ENCODE data around the gene CAND2. TPM values are rescaled to one million over a fixed set of nuclear protein-coding genes. Genes with fewer than 3 reads are reported as not detected.
"Not testable (repeated sequence)": the region's sequence is repeated elsewhere in the genome, so short reads cannot be mapped to it uniquely, and the experiment has no call there.

The CAND2 gene
- total RNA-seq, 1 experiment from 2014 or later: 0.19 TPM

GRCh38 chr3:12854565-12854964, 58.1 kb downstream of the CAND2 start:
- no peak for DNase-seq (ENCODE audit: low read depth)

GRCh38 chr3:12856626-12857025, 60.1 kb downstream of the CAND2 start:
- DNase-seq (ENCODE audit: low read depth): no peak

GRCh38 chr3:12859840-12860239, 63.4 kb downstream of the CAND2 start:
- no peak for DNase-seq (ENCODE audit: low read depth)

- DNase-seq (ENCODE audit: low read depth): no peak
Measured at GRCh38 chr3:12861611-12862010, 65.1 kb downstream of the CAND2 start.

GRCh38 chr3:12862387-12862786, 65.9 kb downstream of the CAND2 start:
- DNase-seq (ENCODE audit: low read depth): no peak

- DNase-seq (ENCODE audit: low read depth): no peak
Measured at GRCh38 chr3:12865271-12865670, 68.8 kb downstream of the CAND2 start.

- no peak for DNase-seq (ENCODE audit: low read depth)
Measured at GRCh38 chr3:12866836-12867235, 70.4 kb downstream of the CAND2 start.

- peak; percentile 72 for DNase-seq (ENCODE audit: low read depth)
Measured at GRCh38 chr3:12868039-12869034, 71.9 kb downstream of the CAND2 start.

- no peak for DNase-seq (ENCODE audit: low read depth)
Measured at GRCh38 chr3:12869035-12869621, 72.6 kb downstream of the CAND2 start.

GRCh38 chr3:12870942-12871341, 74.5 kb downstream of the CAND2 start:
- peak; percentile 35 for DNase-seq (ENCODE audit: low read depth)

- no peak for DNase-seq (ENCODE audit: low read depth)
Measured at GRCh38 chr3:12871404-12871983, 75.0 kb downstream of the CAND2 start.

- DNase-seq (ENCODE audit: low read depth): no peak
Measured at GRCh38 chr3:12875857-12876836, 79.7 kb downstream of the CAND2 start.

GRCh38 chr3:12877040-12877439, 80.6 kb downstream of the CAND2 start:
- DNase-seq (ENCODE audit: low read depth): no peak

- DNase-seq (ENCODE audit: low read depth): no peak
Measured at GRCh38 chr3:12878141-12878574, 81.7 kb downstream of the CAND2 start.

GRCh38 chr3:12878758-12879157, 82.3 kb downstream of the CAND2 start:
- not testable (repeated sequence) for DNase-seq (ENCODE audit: low read depth)

- no peak for DNase-seq (ENCODE audit: low read depth)
Measured at GRCh38 chr3:12879191-12879815, 82.8 kb downstream of the CAND2 start.

GRCh38 chr3:12881858-12882257, 85.4 kb downstream of the CAND2 start:
- DNase-seq (ENCODE audit: low read depth): not testable (repeated sequence)

GRCh38 chr3:12882336-12883310, 86.1 kb downstream of the CAND2 start:
- no peak for DNase-seq (ENCODE audit: low read depth)

GRCh38 chr3:12884186-12884680, 87.8 kb downstream of the CAND2 start:
- no peak for DNase-seq (ENCODE audit: low read depth)

Measured in HT1080 (cell line).